SJSA1 (cell line): ENCODE results near the gene NPHS1. TPM values are rescaled to one million over a fixed set of nuclear protein-coding genes. Genes with fewer than 3 reads are reported as not detected.

ENCODE experiments used
- DNase-seq, 2 experiments: peaks; one replicate each; pipeline ENCODE4 v3.0.0-alpha.2; 2015 to 2020; ENCODE audit warnings: low spot score in 2 of 2, low read depth in 1 of 2
- H3K27ac ChIP-seq: fragments of 250-450 bp; sonication (Bioruptor Pico); 2 replicates; pipeline ENCODE4 v1.5.1; 2020; ENCODE audit warnings: mild to moderate bottlenecking, moderate library complexity
- H3K27me3 ChIP-seq: fragments of 250-450 bp; sonication (Bioruptor Pico); replicated peaks from 2 replicates; pipeline ENCODE4 v1.5.1; 2020; ENCODE audit warnings: mild to moderate bottlenecking, moderate library complexity
- H3K36me3 ChIP-seq: fragments of 250-450 bp; sonication (Bioruptor Pico); 2 replicates; pipeline ENCODE4 v1.5.1; 2020; ENCODE audit warnings: mild to moderate bottlenecking
- H3K4me1 ChIP-seq: fragments of 250-450 bp; sonication (Bioruptor Pico); replicated peaks from 2 replicates; pipeline ENCODE4 v1.6.1; 2021; ENCODE audit warnings: mild to moderate bottlenecking
- H3K4me3 ChIP-seq: fragments of 250-450 bp; sonication (Bioruptor Pico); 2 replicates; pipeline ENCODE4 v1.5.1; 2020; ENCODE audit warnings: mild to moderate bottlenecking
- H3K9me3 ChIP-seq: fragments of 250-450 bp; sonication (Bioruptor Pico); replicated peaks from 2 replicates; pipeline ENCODE4 v1.5.1; 2020; ENCODE audit warnings: mild to moderate bottlenecking
- total RNA-seq: library from RNA; depleted of rRNA; stranded (reverse); fragments of >200 nt; shearing (Covaris generic); gene quantifications from 2 replicates; pipeline ENCODE4 v1.2.3, GENCODE V29; 2014; rRNA removed

Gene NPHS1
- total RNA-seq, 1 experiment from 2014 or later = not detected

DNA sequence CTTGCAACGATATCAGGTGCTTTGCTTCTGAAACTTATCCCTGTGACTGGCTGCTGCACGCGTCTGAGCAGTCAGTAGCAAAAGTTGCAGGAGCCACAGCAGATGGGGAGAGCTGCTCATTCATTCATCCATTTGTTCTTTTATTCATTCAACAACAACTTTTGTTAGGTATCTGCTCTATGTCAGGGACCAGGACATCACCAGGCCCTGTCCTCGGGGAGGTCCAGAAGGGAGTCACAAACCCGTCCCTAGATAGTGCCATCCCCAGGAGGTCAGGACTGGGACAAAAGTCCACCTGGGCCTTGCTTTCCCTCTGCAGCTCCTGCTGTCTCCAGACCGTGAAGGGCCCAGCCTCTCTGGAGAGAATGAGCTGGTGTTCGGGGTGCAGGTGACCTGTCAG, 74.3 kb downstream of the NPHS1 start:
- Histone ChIP-seq H3K4me1 (peaks cover 13% of the 10 kb centered on the region), H3K27me3 (no peaks in the 10 kb centered on the region), H3K36me3 (peaks cover 54% of the 10 kb centered on the region), H3K27ac (no peak overlapping the region), H3K4me3 (no peak overlapping the region), H3K9me3 (no peaks in the 10 kb centered on the region)
- no peak for DNase-seq

DNA sequence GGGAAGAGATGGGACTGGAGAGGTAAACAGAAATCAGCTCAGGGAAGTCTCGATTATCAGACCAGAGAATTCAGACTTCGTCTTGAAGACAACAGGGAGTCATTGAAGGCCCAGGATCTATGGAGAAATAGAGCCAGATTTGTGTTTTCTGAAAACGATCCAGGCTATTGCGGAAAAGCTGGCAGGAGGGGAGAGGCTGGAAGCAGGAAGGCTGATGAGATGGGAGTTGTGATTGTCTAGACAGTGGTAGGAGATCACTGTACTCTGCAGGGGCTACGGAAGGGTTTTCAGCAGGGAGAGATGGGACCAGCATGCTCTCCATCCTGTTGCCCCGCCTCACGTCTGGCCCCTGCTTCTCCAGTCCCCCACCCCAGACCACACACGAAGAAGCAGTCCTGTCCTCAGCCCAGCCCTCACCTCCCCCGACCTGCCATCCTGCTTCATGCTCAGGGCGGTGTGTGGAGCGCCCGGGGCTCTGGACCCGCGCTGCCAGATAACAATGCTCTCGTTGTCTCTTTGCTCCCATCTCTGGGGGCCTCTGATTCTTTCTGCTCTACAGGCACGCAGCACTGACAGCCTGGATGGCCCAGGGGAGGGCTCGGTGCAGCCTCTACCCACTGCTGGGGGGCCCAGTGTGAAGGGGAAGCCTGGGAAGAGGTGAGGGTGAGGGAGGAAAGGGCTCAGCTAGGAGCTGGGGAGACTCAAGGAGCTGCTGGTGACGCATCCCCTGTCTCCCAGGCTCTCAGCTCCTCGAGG, 75.0 kb downstream of the NPHS1 start:
- Histone ChIP-seq H3K27ac (no peak overlapping the region), H3K4me1 (peaks cover 13% of the 10 kb centered on the region), H3K36me3 (peaks cover 47% of the 10 kb centered on the region), H3K4me3 (no peak overlapping the region), H3K9me3 (no peaks in the 10 kb centered on the region), H3K27me3 (no peaks in the 10 kb centered on the region)
- DNase-seq = no peak

GRCh38 chr19:35776102-35776788, 76.1 kb downstream of the NPHS1 start:
- H3K27ac ChIP-seq = no peak overlapping the region
- H3K9me3 ChIP-seq = no peaks in the 10 kb centered on the region
- peaks cover 13% of the 10 kb centered on the region for H3K4me1 ChIP-seq
- DNase-seq = no peak
- H3K36me3 ChIP-seq = peaks cover 38% of the 10 kb centered on the region
- no peaks in the 10 kb centered on the region for H3K27me3 ChIP-seq
- H3K4me3 ChIP-seq = peak overlapping the region; percentile 65

Other genes with a start within 250 kb of the NPHS1 start
- gene HAUS5, start 239.8 kb downstream of the NPHS1 start, total RNA-seq = 10.2 and 15.2 TPM in 2 replicates
- gene RBM42, start 223.5 kb downstream of the NPHS1 start, total RNA-seq = 106 and 151 TPM in 2 replicates
- 0.82 and 9.0 TPM in 2 replicates for gene ETV2, start 210.8 kb downstream of the NPHS1 start, total RNA-seq
- 364 and 463 TPM in 2 replicates for gene COX6B1, start 204.2 kb downstream of the NPHS1 start, total RNA-seq
- gene UPK1A, start 186.0 kb downstream of the NPHS1 start, total RNA-seq = not detected in 2 replicates
- gene ZBTB32, start 147.9 kb downstream of the NPHS1 start, total RNA-seq = not detected in 2 replicates
- gene KMT2B, start 134.5 kb downstream of the NPHS1 start, total RNA-seq = 4.9 and 7.4 TPM in 2 replicates
- gene IGFLR1, start 110.1 kb downstream of the NPHS1 start, total RNA-seq = 3.7 and 8.5 TPM in 2 replicates
- 4.8 and 17.6 TPM in 2 replicates for gene U2AF1L4, start 107.1 kb downstream of the NPHS1 start, total RNA-seq
- gene PSENEN, start 106.9 kb downstream of the NPHS1 start, total RNA-seq = 16.6 and 28.7 TPM in 2 replicates
- gene LIN37, start 103.9 kb downstream of the NPHS1 start, total RNA-seq = 7.1 and 12.4 TPM in 2 replicates
- gene HSPB6, start 95.5 kb downstream of the NPHS1 start, total RNA-seq = not detected in 2 replicates
- gene PROSER3, start 94.3 kb downstream of the NPHS1 start, total RNA-seq = 7.3 and 8.8 TPM in 2 replicates
- 3.7 and 4.6 TPM in 2 replicates for gene ARHGAP33, start 76.9 kb downstream of the NPHS1 start, total RNA-seq
- not detected in 2 replicates for gene PRODH2, start 39.7 kb downstream of the NPHS1 start, total RNA-seq
- not detected in 2 replicates for gene KIRREL2, start 4.4 kb upstream of the NPHS1 start, total RNA-seq
- 11.1 and 11.6 TPM in 2 replicates for gene APLP1, start 16.1 kb upstream of the NPHS1 start, total RNA-seq
- 0.66 and 3.3 TPM in 2 replicates for gene NFKBID, start 48.0 kb upstream of the NPHS1 start, total RNA-seq
- gene HCST, start 50.0 kb upstream of the NPHS1 start, total RNA-seq = 9.1 TPM in 1 of 2 replicates, not detected in the other
- not detected in 2 replicates for gene TYROBP, start 55.8 kb upstream of the NPHS1 start, total RNA-seq
- gene LRFN3, start 83.9 kb upstream of the NPHS1 start, total RNA-seq = 3.8 and 5.7 TPM in 2 replicates
- 34.4 and 53.4 TPM in 2 replicates for gene SDHAF1, start 142.7 kb upstream of the NPHS1 start, total RNA-seq
- gene SYNE4, start 156.3 kb upstream of the NPHS1 start, total RNA-seq = 0.26 TPM in 1 of 2 replicates, not detected in the other
- gene ALKBH6, start 161.7 kb upstream of the NPHS1 start, total RNA-seq = 17.1 and 37.1 TPM in 2 replicates
- 1.5 and 2.3 TPM in 2 replicates for gene CLIP3, start 180.4 kb upstream of the NPHS1 start, total RNA-seq
- 1.1 and 4.2 TPM in 2 replicates for gene THAP8, start 201.8 kb upstream of the NPHS1 start, total RNA-seq
- gene WDR62, start 202.4 kb upstream of the NPHS1 start, total RNA-seq = 21.4 and 23.3 TPM in 2 replicates